Fibroblast of skin of left quadriceps (primary cell): ENCODE measurements around the gene NAP1L1.
"Not testable (repeated sequence)": the region's sequence is repeated elsewhere in the genome, so short reads cannot be mapped to it uniquely, and the experiment has no call there.

Experiments used
- DNase-seq, 2 experiments: peaks; one replicate each; pipeline ENCODE4 v3.0.0-alpha.2; 2013; ENCODE audit warnings: low read depth in 2 of 2

NAP1L1 gene

DNA sequence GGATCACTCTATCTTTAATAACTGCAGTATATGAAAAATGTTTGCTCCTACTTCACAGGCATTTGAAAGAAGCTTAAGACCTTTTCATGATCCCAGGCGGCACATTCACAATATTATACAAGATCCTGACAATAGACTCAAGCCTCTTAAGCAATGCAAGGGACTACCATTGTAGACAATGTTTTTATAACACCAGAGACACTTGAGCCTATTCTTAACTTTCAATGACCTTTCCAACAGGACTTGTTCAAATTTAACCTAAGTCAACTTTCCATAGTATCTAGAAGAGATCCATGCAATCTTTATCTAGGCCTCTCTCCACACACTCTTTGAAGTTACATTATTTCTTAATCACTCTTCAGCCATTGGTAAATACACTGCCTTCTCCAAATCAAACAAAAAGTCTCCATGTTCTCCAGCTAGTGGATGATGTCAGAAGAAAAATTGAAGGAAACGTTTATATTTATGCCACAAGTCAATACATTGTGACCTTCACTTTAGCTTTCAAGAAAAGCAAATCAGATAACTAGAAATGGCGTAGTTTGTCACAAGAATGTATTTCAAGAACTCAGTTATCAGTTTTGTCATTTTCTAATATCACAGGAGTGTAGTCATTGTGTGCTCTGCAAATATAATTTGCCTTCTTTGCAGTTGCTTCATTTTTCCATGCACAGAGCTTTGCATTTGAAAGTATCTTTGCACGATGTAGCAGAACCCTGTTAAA is 94.1 kb downstream of the NAP1L1 start:
- no peak for DNase-seq

DNA sequence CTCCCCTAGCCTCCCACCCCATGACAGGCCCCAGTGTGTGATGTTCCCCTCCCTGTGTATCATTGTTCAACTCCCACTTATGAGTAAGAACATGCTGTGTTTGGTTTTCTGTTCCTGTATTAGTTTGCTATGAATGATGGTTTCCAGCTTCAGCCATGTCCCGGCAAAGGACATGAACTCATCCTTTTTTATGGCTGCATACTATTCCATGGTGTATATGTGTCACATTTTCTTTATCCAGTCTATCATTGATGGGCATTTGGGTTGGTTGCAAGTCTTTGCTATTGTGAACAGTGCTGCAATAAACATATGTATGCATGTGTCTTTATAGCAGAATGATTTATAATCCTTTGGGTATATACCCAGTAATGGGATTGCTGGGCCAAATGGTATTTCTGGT is 96.8 kb downstream of the NAP1L1 start:
- not testable (repeated sequence) for DNase-seq
